T-helper 17 cell (primary cell): ENCODE results near the gene CARD18. TPM values are rescaled to one million over a fixed set of nuclear protein-coding genes. Genes with fewer than 3 reads are reported as not detected.

Experiments used
- ATAC-seq: fragments of 150-1000 bp; cut with Tn5 transposase; 2 replicates; pipeline ENCODE4 v1.10.0; 2021; ENCODE audit warnings: mild to moderate bottlenecking, moderate library complexity
- DNase-seq, 3 donors: peaks; one replicate each; pipeline versions ENCODE4 v3.0.0 to v3.0.0-alpha.2; 2020 to 2021
- H3K9me3 ChIP-seq: one replicate; pipeline ENCODE4 v1.7.0; 2013; ENCODE audit warnings: low read length, mild to moderate bottlenecking; ENCODE audit not compliant: control insufficient read depth, poor library complexity, severe bottlenecking
- H3K27ac Mint-ChIP-seq: one replicate; pipeline ENCODE4 v1.8.0; 2022; ENCODE audit warnings: mild to moderate bottlenecking, moderate library complexity, mixed read lengths
- H3K27me3 Mint-ChIP-seq: one replicate; pipeline ENCODE4 v1.8.0; 2022; ENCODE audit warnings: mixed read lengths
- H3K36me3 Mint-ChIP-seq: one replicate; pipeline ENCODE4 v1.8.0; 2022; ENCODE audit warnings: low read depth, mixed read lengths
- H3K4me1 Mint-ChIP-seq: one replicate; pipeline ENCODE4 v1.8.0; 2022; ENCODE audit warnings: mild to moderate bottlenecking, mixed read lengths
- H3K4me3 Mint-ChIP-seq: one replicate; pipeline ENCODE4 v1.8.0; 2022; ENCODE audit warnings: mild to moderate bottlenecking, moderate library complexity, mixed read lengths
- total RNA-seq, 4 donors: library from RNA in 2 of 4; stranded (reverse) in 2 of 4; gene quantifications; one replicate each; pipeline ENCODE4 v1.2.3 and lab custom pipeline; 2022 to 2026

The CARD18 gene
- total RNA-seq, 2 donors from 2014 or later: not detected

DNA sequence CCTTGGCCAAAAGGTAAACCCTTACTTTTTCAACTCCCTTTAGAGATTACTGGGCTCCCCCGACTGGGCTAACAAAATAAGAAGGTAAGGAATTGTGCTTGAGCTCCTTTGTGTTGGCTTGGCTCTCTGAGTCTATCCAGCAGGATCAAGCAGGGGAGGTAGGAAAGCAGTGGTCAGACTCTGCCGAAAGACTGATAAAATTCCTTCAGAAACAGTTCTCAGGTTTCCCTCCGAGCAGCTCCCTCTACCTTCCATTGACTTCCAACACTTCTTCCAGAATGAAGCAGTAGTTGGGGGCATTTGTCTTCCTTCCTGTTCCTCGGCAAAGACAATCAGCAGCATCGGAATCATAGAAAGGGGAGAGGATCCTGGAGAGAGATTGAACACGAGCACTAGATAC lies 16.1 kb upstream of the CARD18 start:
- Mint-ChIP-seq H3K4me1 (no peaks in the 10 kb centered on the region), H3K27me3 (no peaks in the 10 kb centered on the region), H3K36me3 (no peaks in the 10 kb centered on the region), H3K4me3 (no peak overlapping the region), H3K27ac (no peak overlapping the region)
- H3K9me3 ChIP-seq: no peaks in the 10 kb centered on the region
- DNase-seq: no peak
- no peak for ATAC-seq

DNA sequence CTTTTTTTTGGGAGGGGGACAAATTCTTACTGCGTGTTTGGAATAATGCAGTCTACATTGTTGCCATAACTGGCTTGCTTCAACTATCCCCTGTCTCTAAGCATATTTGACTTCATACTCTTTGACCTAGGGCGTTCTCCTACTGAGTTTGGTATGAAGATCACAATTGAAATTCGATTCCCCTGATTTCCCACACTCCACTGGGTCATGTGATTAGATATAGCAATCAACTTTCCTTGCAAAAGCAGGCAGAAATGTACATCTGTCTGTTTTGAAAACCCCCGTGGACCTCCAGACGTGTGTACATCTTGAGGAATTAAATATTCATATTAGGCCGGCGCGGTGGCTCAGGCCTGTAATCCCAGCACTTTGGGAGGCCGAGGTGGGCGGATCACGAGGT lies 13.8 kb upstream of the CARD18 start:
- no peak overlapping the region for H3K4me3 Mint-ChIP-seq
- no peaks in the 10 kb centered on the region for H3K27me3 Mint-ChIP-seq
- DNase-seq (no peak), ATAC-seq (no peak)
- H3K27ac Mint-ChIP-seq: no peak overlapping the region
- no peaks in the 10 kb centered on the region for H3K36me3 Mint-ChIP-seq
- no peaks in the 10 kb centered on the region for H3K4me1 Mint-ChIP-seq
- no peaks in the 10 kb centered on the region for H3K9me3 ChIP-seq

- Mint-ChIP-seq H3K27me3 (no peaks in the 10 kb centered on the region), H3K4me3 (no peak overlapping the region), H3K36me3 (no peaks in the 10 kb centered on the region), H3K4me1 (no peaks in the 10 kb centered on the region), H3K27ac (no peak overlapping the region)
- ATAC-seq (no peak), DNase-seq (no peak)
- H3K9me3 ChIP-seq: no peaks in the 10 kb centered on the region
Observed at GRCh38 chr11:105152560-105152959, 13.0 kb upstream of the CARD18 start.

- Mint-ChIP-seq H3K4me1 (no peaks in the 10 kb centered on the region), H3K4me3 (no peak overlapping the region), H3K27ac (no peak overlapping the region), H3K27me3 (no peaks in the 10 kb centered on the region), H3K36me3 (no peaks in the 10 kb centered on the region)
- H3K9me3 ChIP-seq: no peaks in the 10 kb centered on the region
- ATAC-seq (no peak), DNase-seq (no peak)
Observed at GRCh38 chr11:105152021-105152512, 12.5 kb upstream of the CARD18 start.

- no peaks in the 10 kb centered on the region for H3K36me3 Mint-ChIP-seq
- H3K27me3 Mint-ChIP-seq: peaks cover 7% of the 10 kb centered on the region
Observed at GRCh38 chr11:105149477-105149876, 9.9 kb upstream of the CARD18 start.

DNA sequence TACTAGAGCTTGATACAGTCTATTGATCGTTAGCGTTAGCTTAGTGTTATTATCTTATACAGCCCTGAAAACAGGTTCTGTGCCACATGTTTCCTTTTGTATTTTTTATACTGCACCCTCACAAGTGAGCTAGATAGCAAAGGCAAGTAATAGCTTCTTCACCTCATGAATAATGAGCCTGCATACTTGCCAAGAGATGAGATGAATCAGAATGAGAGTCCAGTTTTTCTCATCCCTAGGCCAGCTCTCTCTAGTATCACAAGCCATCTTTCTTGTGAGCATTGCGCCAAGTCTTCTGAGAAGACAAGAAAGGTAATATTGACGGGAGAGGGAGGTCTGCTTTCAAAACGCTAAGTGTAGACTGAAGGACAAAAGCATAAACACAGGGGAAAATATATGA lies 8.7 kb upstream of the CARD18 start:
- Mint-ChIP-seq H3K27ac (no peak overlapping the region), H3K4me3 (no peak overlapping the region), H3K36me3 (no peaks in the 10 kb centered on the region), H3K27me3 (peaks cover 7% of the 10 kb centered on the region), H3K4me1 (no peaks in the 10 kb centered on the region)
- ATAC-seq: no peak
- no peaks in the 10 kb centered on the region for H3K9me3 ChIP-seq
- DNase-seq: no peak

More at GRCh38 chr11:105149477-105149876, 9.9 kb upstream of the CARD18 start:
- ATAC-seq (no peak), DNase-seq (no peak)
- no peaks in the 10 kb centered on the region for H3K9me3 ChIP-seq
- H3K4me1 Mint-ChIP-seq: no peaks in the 10 kb centered on the region
- H3K4me3 Mint-ChIP-seq: no peak overlapping the region
- no peak overlapping the region for H3K27ac Mint-ChIP-seq

DNA sequence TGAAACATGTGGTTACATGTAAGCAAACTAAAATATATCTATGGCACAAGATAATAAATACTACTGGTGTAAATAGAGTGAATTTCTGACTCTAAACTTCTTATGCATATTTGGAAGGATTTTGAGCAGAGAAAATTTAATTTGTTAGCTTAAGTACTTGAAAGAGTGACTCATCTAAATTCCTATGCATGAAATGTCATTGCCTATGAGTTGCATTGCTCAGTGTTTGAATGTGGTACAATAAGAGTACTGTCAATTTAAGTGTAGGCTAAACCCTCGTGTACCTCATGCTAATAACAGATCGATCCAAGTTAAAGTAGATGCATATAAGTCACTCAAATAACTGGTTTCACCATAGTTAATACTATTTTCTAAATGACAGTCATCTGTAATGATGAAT lies 5.3 kb upstream of the CARD18 start:
- H3K36me3 Mint-ChIP-seq: no peaks in the 10 kb centered on the region
- H3K9me3 ChIP-seq: no peaks in the 10 kb centered on the region
- H3K27me3 Mint-ChIP-seq: peaks cover 7% of the 10 kb centered on the region
- ATAC-seq: no peak
- no peak for DNase-seq
- H3K4me3 Mint-ChIP-seq: no peak overlapping the region
- no peak overlapping the region for H3K27ac Mint-ChIP-seq
- H3K4me1 Mint-ChIP-seq: no peaks in the 10 kb centered on the region

DNA sequence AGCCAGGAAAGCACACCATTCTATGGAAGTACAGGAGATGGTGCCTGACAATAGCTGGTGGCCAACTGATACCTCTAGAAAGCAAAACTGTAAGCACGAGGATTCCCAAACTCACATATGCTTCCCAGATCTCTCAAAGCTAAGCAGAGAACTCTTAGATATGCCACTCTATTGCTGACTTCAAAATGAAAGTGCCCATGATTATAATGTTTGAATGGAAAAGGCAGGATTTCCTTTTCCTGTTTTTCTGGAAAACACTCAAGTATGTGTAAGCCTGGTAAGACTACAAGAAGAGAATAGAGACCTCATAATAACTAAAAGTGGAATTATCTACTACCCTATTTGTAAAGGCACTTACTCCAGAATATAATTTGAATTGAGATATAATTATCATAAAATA lies 2.6 kb upstream of the CARD18 start:
- Mint-ChIP-seq H3K4me1 (no peaks in the 10 kb centered on the region), H3K4me3 (no peak overlapping the region), H3K36me3 (no peaks in the 10 kb centered on the region), H3K27me3 (peaks cover 7% of the 10 kb centered on the region), H3K27ac (no peak overlapping the region)
- DNase-seq (no peak), ATAC-seq (no peak)
- no peaks in the 10 kb centered on the region for H3K9me3 ChIP-seq

DNA sequence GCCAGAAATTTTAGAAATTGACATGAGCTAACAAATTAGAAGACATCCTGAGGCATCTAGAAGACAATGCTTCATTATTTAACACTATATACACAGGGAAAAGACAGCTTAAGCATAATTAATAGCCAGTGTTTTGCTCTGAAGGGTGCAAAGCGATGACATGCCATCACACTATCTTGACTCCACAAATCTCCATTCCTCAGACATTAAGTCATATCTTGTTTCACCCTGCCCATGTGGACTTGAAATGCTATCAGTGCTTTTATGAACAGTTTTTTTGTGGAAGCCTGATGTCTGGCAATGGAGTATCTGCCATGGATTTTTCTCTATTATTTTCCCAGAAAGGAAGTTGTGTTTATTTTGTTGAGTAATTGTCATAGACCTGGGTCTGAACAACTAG lies 2.3 kb downstream of the CARD18 start:
- no peaks in the 10 kb centered on the region for H3K36me3 Mint-ChIP-seq
- ATAC-seq (no peak), DNase-seq (no peak)
- no peaks in the 10 kb centered on the region for H3K27me3 Mint-ChIP-seq
- no peaks in the 10 kb centered on the region for H3K4me1 Mint-ChIP-seq
- no peak overlapping the region for H3K27ac Mint-ChIP-seq
- no peaks in the 10 kb centered on the region for H3K9me3 ChIP-seq
- no peak overlapping the region for H3K4me3 Mint-ChIP-seq

DNA sequence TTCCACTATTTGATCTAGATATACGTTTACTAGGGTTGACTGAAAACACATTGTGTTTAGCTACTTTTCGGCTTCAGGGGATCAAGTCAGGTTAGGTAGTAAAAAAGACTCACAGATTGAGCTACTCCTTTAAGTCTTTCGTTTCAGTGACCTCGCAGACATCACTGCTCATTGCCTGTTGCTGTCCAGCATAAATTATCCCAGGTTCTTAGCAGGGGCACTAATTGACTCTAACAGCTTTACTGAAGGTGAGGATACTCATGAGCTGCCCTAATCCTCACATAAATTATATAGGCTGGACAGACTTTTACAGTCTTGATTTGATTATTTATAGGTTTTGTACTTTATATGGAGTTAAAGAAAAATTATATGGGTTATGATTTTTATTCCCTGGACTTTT lies 3.7 kb downstream of the CARD18 start:
- ATAC-seq: no peak
- no peaks in the 10 kb centered on the region for H3K36me3 Mint-ChIP-seq
- H3K27ac Mint-ChIP-seq: no peak overlapping the region
- H3K4me3 Mint-ChIP-seq: no peak overlapping the region
- no peaks in the 10 kb centered on the region for H3K4me1 Mint-ChIP-seq
- H3K9me3 ChIP-seq: no peaks in the 10 kb centered on the region
- no peaks in the 10 kb centered on the region for H3K27me3 Mint-ChIP-seq
- DNase-seq: no peak

DNA sequence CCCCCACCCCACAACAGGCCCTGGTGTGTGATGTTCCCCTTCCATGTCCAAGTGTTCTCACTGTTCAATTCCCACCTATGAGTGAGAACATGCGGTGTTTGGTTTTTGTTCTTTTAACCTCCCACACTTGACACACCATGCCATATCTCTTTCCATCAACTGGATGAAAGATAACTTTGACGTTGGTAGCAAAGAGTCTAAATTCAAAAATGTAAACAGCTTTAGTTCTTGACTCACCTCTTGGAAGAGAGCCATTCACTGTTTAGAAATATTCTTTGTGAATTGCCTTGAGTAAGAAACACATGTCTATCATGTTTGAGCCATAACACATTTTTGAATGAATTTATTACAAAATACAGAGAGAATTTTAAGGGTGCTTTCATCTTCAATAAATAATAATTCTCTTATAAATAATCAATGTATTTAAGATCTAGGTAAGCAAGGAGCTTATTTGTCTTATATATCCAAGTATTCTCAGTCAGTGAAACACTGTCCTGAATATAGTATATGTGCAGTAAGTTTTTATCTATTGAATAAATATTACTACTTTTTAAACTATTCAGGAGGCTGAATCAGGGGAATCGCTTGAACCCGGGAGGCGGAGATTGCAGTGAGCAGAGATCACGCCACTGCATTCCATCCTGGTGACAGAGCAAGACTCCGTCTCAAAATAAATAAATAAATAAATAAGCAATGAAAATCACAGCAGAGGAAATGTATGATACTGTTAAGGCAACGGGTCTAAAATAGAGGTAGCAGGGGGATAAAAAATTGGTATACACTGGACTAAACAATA lies 6.7 kb downstream of the CARD18 start:
- no peak overlapping the region for H3K27ac Mint-ChIP-seq
- no peaks in the 10 kb centered on the region for H3K36me3 Mint-ChIP-seq
- no peaks in the 10 kb centered on the region for H3K27me3 Mint-ChIP-seq
- DNase-seq (no peak), ATAC-seq (no peak)
- H3K9me3 ChIP-seq: no peaks in the 10 kb centered on the region
- no peaks in the 10 kb centered on the region for H3K4me1 Mint-ChIP-seq
- H3K4me3 Mint-ChIP-seq: no peak overlapping the region

- Mint-ChIP-seq H3K4me3 (no peak overlapping the region), H3K4me1 (no peaks in the 10 kb centered on the region), H3K27me3 (no peaks in the 10 kb centered on the region), H3K36me3 (no peaks in the 10 kb centered on the region), H3K27ac (no peak overlapping the region)
- no peak for ATAC-seq
- no peak for DNase-seq
- no peaks in the 10 kb centered on the region for H3K9me3 ChIP-seq
Observed at GRCh38 chr11:105130189-105130813, 9.3 kb downstream of the CARD18 start.

GRCh38 chr11:105124756-105125155 lies 14.8 kb downstream of the CARD18 start:
- H3K27ac Mint-ChIP-seq: no peak overlapping the region
- H3K4me1 Mint-ChIP-seq: no peaks in the 10 kb centered on the region
- ATAC-seq: no peak
- DNase-seq: no peak
- no peaks in the 10 kb centered on the region for H3K36me3 Mint-ChIP-seq
- H3K27me3 Mint-ChIP-seq: no peaks in the 10 kb centered on the region
- no peaks in the 10 kb centered on the region for H3K9me3 ChIP-seq
- H3K4me3 Mint-ChIP-seq: no peak overlapping the region
